Trophoblast cell (in vitro differentiated cells and primary cell): Measurements from ENCODE around the gene NACA2.
"Not testable (repeated sequence)": the region's sequence is repeated elsewhere in the genome, so short reads cannot be mapped to it uniquely, and the experiment has no call there.

Experiments
- DNase-seq, 2 donors: peaks; one replicate each; pipeline ENCODE4 v3.0.0-alpha.2; 2016
- H2AFZ ChIP-seq: 2 replicates; pipeline ENCODE4 v1.6.1; 2013; ENCODE audit warnings: low read length, moderate library complexity, mild to moderate bottlenecking; ENCODE audit not compliant: insufficient read depth, poor library complexity
- H2AK5ac ChIP-seq: 2 replicates; pipeline ENCODE4 v1.6.1; 2013; ENCODE audit warnings: mild to moderate bottlenecking, low read length
- H2BK120ac ChIP-seq: 2 replicates; pipeline ENCODE4 v1.6.1; 2013; ENCODE audit warnings: low read length, mild to moderate bottlenecking, moderate library complexity; ENCODE audit not compliant: insufficient read depth, poor library complexity
- H2BK12ac ChIP-seq: 2 replicates; pipeline ENCODE4 v1.6.1; 2013; ENCODE audit warnings: mild to moderate bottlenecking, low read length, moderate library complexity
- H2BK5ac ChIP-seq: 2 replicates; pipeline ENCODE4 v1.6.1; 2013; ENCODE audit warnings: low read length, low read depth, moderate library complexity, mild to moderate bottlenecking; ENCODE audit not compliant: poor library complexity
- H3K14ac ChIP-seq: 2 replicates; pipeline ENCODE4 v1.6.1; 2013; ENCODE audit warnings: mild to moderate bottlenecking, low read length
- H3K18ac ChIP-seq: 2 replicates; pipeline ENCODE4 v1.6.1; 2013; ENCODE audit warnings: mild to moderate bottlenecking, low read length
- H3K23ac ChIP-seq: 2 replicates; pipeline ENCODE4 v1.6.1; 2013; ENCODE audit warnings: low read length
- H3K27ac ChIP-seq: 2 replicates; pipeline ENCODE4 v1.5.1; 2013; ENCODE audit warnings: low read depth, mild to moderate bottlenecking, inconsistent platforms, low read length, moderate library complexity
- H3K27me3 ChIP-seq: 2 replicates; pipeline ENCODE4 v1.6.1; 2013; ENCODE audit warnings: inconsistent platforms, mild to moderate bottlenecking, low read length, moderate library complexity; ENCODE audit not compliant: insufficient read depth
- H3K36me3 ChIP-seq, 2 experiments: 1 replicate in 1 of 2; 2 replicates in 1 of 2; pipeline ENCODE4 v1.6.1; 2013; ENCODE audit warnings: low read length in 2 of 2, mild to moderate bottlenecking in 2 of 2, moderate library complexity in 1 of 2; ENCODE audit not compliant: insufficient read depth in 2 of 2, control insufficient read depth in 1 of 2
- H3K4ac ChIP-seq: 2 replicates; pipeline ENCODE4 v1.6.1; 2013; ENCODE audit warnings: low read depth, mild to moderate bottlenecking, low read length, moderate library complexity
- H3K4me1 ChIP-seq, 2 experiments: 1 replicate in 1 of 2; 2 replicates in 1 of 2; pipeline ENCODE4 v1.6.1; 2013; ENCODE audit warnings: low read length in 2 of 2, mild to moderate bottlenecking in 2 of 2, moderate library complexity in 1 of 2; ENCODE audit not compliant: insufficient read depth in 2 of 2, control insufficient read depth in 1 of 2
- H3K4me2 ChIP-seq: 2 replicates; pipeline ENCODE4 v1.6.1; 2013; ENCODE audit warnings: inconsistent platforms, mild to moderate bottlenecking, low read length, moderate library complexity
- H3K4me3 ChIP-seq: 2 replicates; pipeline ENCODE4 v1.5.1; 2013; ENCODE audit warnings: mild to moderate bottlenecking, low read depth, low read length, inconsistent platforms
- H3K79me1 ChIP-seq: one replicate; pipeline ENCODE4 v1.6.1; 2013; ENCODE audit warnings: low read length
- H3K79me2 ChIP-seq: 2 replicates; pipeline ENCODE4 v1.6.1; 2013; ENCODE audit warnings: low read length, mild to moderate bottlenecking; ENCODE audit not compliant: control insufficient read depth, insufficient read depth, poor library complexity
- H3K9ac ChIP-seq: 2 replicates; pipeline ENCODE4 v1.6.1; 2013; ENCODE audit warnings: mild to moderate bottlenecking, low read length
- H3K9me3 ChIP-seq: 2 replicates; pipeline ENCODE4 v1.6.1; 2013; ENCODE audit warnings: low read depth, mild to moderate bottlenecking, control low read depth, inconsistent platforms, low read length; ENCODE audit not compliant: insufficient read depth
- H4K12ac ChIP-seq: 2 replicates; pipeline ENCODE4 v1.6.1; 2013; ENCODE audit warnings: low read depth, mild to moderate bottlenecking, low read length, moderate library complexity
- H4K8ac ChIP-seq: 2 replicates; pipeline ENCODE4 v1.6.1; 2013; ENCODE audit warnings: low read depth, mild to moderate bottlenecking, low read length, moderate library complexity
- H4K91ac ChIP-seq: one replicate; pipeline ENCODE4 v1.6.1; 2013; ENCODE audit warnings: low read depth, mild to moderate bottlenecking, low read length, moderate library complexity
- WGBS: extraction: QIAGEN DNeasy Blood & Tissue Kit; methylation state at CpG from one replicate; pipeline ENCODE4 v1.1.7; 2013; ENCODE audit warnings: missing lambda C conversion rate; ENCODE audit not compliant: insufficient read length, insufficient coverage; ENCODE audit errors: extremely low coverage; 5-methylcytosine and 5-hydroxymethylcytosine counted together

NACA2 gene

GRCh38 chr17:61555127-61555566 is 35.9 kb downstream of the NACA2 start:
- Histone ChIP-seq H3K23ac (no peak overlapping the region), H3K4me2 (no peak overlapping the region), H3K4ac (no peak overlapping the region), H3K27me3 (no peaks in the 10 kb centered on the region), H2BK120ac (no peak overlapping the region), H3K9ac (no peak overlapping the region), H2BK12ac (no peak overlapping the region), H4K91ac (no peak overlapping the region), H2BK5ac (no peak overlapping the region), H3K4me3 (no peak overlapping the region), H3K79me2 (no peaks in the 10 kb centered on the region), H3K79me1 (no peaks in the 10 kb centered on the region), H3K27ac (no peak overlapping the region), H2AK5ac (no peak overlapping the region), H3K18ac (no peak overlapping the region), H2AFZ (no peak overlapping the region), H3K14ac (no peak overlapping the region), H3K9me3 (no peaks in the 10 kb centered on the region), H3K36me3 (no peaks in the 10 kb centered on the region), H4K12ac (no peak overlapping the region), H3K4me1 (no peaks in the 10 kb centered on the region), H4K8ac (no peak overlapping the region)
- peak; percentile 44 to 82 for DNase-seq
- no CpG with 5 or more reads among the region's 7 CpGs for WGBS

GRCh38 chr17:61554209-61554608 is 36.8 kb downstream of the NACA2 start:
- Histone ChIP-seq H3K79me2 (no peaks in the 10 kb centered on the region), H2BK120ac (no peak overlapping the region), H4K12ac (no peak overlapping the region), H3K9ac (no peak overlapping the region), H3K18ac (no peak overlapping the region), H4K91ac (no peak overlapping the region), H3K4me2 (no peak overlapping the region), H3K79me1 (no peaks in the 10 kb centered on the region), H2AFZ (no peak overlapping the region), H3K4ac (no peak overlapping the region), H3K4me3 (no peak overlapping the region), H2AK5ac (no peak overlapping the region), H2BK12ac (no peak overlapping the region), H3K36me3 (no peaks in the 10 kb centered on the region), H2BK5ac (no peak overlapping the region), H3K23ac (no peak overlapping the region), H3K27me3 (no peaks in the 10 kb centered on the region), H3K4me1 (no peaks in the 10 kb centered on the region), H3K9me3 (no peaks in the 10 kb centered on the region), H3K14ac (no peak overlapping the region), H3K27ac (no peak overlapping the region), H4K8ac (no peak overlapping the region)
- peak in 1 of 2 donors; percentile 37 for DNase-seq
- WGBS, result no CpG with 5 or more reads among the region's 3 CpGs

GRCh38 chr17:61552560-61552959 is 38.5 kb downstream of the NACA2 start:
- not testable (repeated sequence) for H3K4me1 ChIP-seq, H3K18ac ChIP-seq, H2AK5ac ChIP-seq, H4K12ac ChIP-seq, H2AFZ ChIP-seq, H2BK12ac ChIP-seq, H4K8ac ChIP-seq, H3K4me3 ChIP-seq, H3K27ac ChIP-seq, H3K4me2 ChIP-seq, H3K79me1 ChIP-seq, H2BK120ac ChIP-seq, H3K9me3 ChIP-seq, DNase-seq, H3K27me3 ChIP-seq, H3K4ac ChIP-seq, H2BK5ac ChIP-seq, H3K23ac ChIP-seq, H3K14ac ChIP-seq, H3K9ac ChIP-seq, H3K79me2 ChIP-seq, H3K36me3 ChIP-seq, H4K91ac ChIP-seq
- WGBS, result no CpG with 5 or more reads among the region's 11 CpGs

GRCh38 chr17:61551255-61551742 is 39.7 kb downstream of the NACA2 start:
- H4K91ac ChIP-seq, result no peak overlapping the region
- no peak overlapping the region for H2AFZ ChIP-seq
- no peak overlapping the region for H3K4me3 ChIP-seq
- H3K79me2 ChIP-seq, result no peaks in the 10 kb centered on the region
- no peak overlapping the region for H2BK120ac ChIP-seq
- no peaks in the 10 kb centered on the region for H3K4me1 ChIP-seq
- no peak overlapping the region for H4K12ac ChIP-seq
- no peaks in the 10 kb centered on the region for H3K27me3 ChIP-seq
- H3K4me2 ChIP-seq, result no peak overlapping the region
- peak in 1 of 2 donors; percentile 57 for DNase-seq
- H3K9ac ChIP-seq, result no peak overlapping the region
- H3K27ac ChIP-seq, result no peak overlapping the region
- no CpG with 5 or more reads among the region's 6 CpGs for WGBS
- no peaks in the 10 kb centered on the region for H3K9me3 ChIP-seq
- no peaks in the 10 kb centered on the region for H3K36me3 ChIP-seq
- H3K14ac ChIP-seq, result no peak overlapping the region
- H3K4ac ChIP-seq, result no peak overlapping the region
- H2BK12ac ChIP-seq, result no peak overlapping the region
- H2AK5ac ChIP-seq, result no peak overlapping the region
- no peak overlapping the region for H4K8ac ChIP-seq
- no peak overlapping the region for H3K23ac ChIP-seq
- no peak overlapping the region for H2BK5ac ChIP-seq
- no peaks in the 10 kb centered on the region for H3K79me1 ChIP-seq
- no peak overlapping the region for H3K18ac ChIP-seq
